GM19099 (cell line): Measurements from ENCODE around the gene USP10.

Experiments used
- POLR2A ChIP-seq: IDR thresholded peaks from 3 replicates; pipeline ENCODE4 v1.6.1; 2011; ENCODE audit warnings: low read depth; ENCODE audit not compliant: insufficient read length; ENCODE audit errors: extremely low read depth

Gene USP10

DNA sequence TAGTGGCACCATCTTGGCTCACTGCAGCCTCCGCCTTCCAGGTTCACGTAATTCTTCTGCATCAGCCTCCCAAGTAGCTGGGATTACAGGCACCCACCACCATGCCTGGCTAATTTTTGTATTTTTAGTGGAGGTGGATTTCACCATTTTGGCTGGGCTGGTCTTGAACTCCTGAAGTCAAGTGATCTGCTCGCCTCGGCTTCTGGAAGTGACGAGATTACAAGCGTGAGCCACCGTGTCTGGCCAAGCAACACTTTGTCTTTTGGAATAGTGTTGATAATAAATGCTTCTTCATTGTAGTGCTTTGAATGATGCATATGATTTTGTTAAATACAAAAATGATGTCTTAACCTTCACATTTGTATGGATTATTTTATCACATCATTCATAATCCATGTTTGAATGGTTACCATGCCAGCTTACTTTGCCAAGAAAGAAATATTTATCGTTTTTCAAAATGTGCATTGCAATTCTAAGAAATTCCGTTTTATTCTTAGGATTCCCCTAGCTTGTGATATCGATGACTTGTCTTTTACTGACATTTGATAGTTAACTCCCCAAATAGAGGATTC lies 29.1 kb downstream of the USP10 start:
- TF ChIP-seq POLR2A, result no peak

DNA sequence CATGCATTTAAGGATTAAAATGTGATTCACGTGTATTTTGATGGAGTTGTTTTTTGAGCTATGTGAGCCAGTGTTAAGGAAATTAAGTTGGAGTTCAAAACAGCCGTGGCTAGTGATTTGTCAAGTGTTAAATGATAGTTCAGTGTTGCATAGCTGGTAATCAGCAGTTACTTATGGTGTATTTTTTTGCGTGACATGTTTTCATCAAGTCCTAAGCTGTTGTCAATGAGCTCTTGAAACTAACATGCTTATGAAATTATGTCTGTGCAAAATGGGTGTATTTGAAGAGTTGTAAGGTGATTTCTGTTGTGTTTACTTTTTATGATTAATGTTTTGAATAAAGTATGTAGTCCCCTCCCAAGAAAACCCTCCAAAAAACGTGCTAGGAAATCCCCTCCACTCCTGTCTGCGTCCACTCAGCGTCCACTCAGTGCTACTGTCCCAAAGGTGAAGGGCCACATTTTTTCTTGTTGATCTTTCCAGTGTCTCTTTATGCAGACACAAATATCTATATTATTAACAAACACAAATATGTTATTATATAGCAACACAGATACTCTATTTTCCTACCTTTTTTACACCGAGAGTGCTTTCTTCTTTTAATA lies 30.0 kb downstream of the USP10 start:
- no peak for TF ChIP-seq POLR2A

DNA sequence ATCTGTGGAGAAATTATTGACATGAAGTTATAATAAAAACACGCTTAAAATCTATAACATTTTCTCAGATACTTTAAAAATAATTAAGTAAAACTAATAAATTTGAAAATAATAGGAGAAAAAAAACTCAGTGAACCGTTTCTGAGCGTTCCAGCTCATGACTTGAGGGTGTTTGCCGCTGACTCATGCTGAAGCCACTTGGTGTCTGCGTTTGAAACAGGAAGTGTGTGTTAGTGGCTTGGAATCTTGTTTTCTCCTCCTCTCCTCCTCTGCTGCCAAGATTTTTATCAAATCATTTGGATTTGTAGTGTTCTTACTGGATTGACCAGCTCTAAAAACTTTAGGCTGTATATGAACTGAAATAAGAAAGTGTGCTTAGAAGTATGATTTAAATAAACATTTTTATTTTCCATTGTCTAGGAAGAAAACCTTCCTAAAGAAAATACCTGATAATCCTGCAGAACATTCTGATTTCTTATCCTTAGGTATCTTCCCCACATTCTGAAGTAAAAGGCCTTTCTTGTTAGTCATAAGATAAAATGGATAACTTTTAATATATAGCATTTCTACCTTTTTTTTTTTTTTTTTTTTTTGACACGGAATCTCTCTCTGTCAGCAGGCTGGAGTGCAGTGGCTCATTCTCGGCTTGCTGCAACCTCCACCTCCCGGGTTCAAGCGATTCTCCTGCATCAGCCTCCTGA lies 30.8 kb downstream of the USP10 start:
- no peak for TF ChIP-seq POLR2A

DNA sequence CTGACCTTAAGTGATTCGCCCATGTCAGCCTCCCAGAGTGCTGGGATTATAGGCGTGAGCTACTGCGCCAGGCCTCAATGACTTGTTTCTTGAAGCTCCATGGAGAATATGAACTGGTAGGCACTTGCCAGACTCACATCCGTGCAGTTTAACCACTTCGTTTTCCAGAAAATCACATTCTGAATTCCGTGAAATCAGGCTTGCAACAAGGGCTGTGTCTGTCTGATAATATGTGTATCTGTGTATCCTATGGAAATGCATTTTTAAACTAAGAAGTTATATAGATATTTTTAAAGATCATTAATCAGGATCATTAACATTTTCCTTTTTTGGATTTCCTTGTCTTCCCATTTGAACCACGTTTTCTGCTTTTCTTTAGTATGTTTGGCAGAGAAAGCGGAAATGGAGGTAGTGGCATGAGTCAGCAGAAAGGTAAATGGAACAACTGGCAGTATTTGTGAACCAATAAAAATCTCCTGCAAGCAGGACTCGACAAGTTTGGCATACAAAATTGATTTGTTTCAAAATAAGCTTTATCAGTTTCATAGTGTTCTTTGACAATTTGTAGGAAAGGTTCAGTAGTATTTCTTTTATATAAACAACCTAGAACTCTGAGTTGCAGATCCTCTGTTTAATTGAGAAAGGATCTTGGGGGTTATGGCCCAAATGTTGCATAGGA lies 33.0 kb downstream of the USP10 start:
- TF ChIP-seq POLR2A, result no peak

DNA sequence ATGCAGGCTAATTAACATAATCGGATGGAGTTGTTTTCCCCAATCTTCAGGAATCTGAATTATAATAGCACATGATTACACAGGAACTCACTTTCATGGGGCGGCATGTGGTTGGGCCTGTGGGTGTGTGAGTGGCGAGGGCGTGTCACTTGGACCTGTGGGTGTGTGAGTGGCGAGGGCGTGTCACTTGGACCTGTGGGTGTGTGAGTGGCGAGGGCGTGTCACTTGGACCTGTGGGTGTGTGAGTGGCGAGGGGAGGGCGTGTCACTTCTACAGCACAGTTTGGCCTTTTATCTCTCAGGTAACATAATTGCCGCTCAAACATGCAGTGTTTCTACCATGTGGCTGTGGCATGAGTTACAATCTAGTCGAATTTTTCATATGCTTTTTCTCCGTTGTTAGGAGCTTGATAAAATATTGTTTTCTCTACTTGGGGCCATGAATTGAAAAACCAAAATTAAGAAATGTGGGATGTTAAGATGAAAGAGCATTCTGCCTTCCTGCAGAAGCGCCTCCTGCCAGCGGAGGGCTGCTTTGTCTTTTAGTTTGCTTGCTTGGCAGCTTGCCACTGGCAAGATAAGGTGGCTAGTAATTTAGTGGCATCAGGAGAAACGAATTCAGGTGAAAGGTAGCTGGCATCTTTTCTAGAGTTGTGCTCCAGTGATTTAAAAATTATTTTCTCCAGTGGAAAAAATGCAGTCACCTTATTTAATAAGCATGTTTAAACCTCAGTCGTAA lies 36.2 kb downstream of the USP10 start:
- no peak for TF ChIP-seq POLR2A

DNA sequence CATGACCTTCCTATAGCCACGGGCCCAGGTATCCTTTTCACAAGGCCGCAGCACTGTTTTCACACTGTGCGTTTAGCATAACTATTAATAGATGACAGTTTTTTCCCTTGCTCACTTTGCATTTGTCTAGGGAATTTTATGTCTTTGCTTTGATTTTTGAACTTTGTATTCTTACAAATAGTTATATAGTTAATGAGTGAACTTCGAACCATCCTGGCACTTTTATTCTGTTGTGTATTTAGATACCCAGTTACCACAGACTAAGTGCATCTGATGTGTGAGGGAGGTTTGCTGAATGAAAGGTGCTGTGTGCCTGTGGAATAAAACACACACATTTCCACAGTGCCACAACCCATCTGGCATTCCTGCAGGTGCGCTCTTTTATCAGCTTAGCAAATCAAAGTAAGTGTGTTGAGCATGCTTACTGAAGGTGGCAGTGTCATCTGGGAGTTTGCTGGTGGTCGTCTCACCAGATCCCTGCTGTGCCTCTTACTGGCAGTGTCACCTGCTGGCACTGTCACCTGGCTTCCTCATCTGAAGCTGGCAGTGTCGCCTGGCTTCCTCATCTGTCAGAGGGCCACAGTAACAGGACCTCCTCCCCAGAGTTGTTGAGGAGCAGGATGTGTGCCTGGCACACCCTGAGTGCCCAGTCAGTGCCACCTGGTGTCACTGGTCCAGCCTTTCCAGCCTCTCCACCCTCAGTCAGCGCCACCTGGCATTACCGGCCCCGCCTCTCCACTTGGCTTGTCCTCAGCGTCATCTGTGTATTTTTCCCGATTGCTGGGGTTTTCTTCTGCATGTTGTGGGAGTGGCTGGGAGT lies 37.6 kb downstream of the USP10 start:
- TF ChIP-seq POLR2A, result no peak

DNA sequence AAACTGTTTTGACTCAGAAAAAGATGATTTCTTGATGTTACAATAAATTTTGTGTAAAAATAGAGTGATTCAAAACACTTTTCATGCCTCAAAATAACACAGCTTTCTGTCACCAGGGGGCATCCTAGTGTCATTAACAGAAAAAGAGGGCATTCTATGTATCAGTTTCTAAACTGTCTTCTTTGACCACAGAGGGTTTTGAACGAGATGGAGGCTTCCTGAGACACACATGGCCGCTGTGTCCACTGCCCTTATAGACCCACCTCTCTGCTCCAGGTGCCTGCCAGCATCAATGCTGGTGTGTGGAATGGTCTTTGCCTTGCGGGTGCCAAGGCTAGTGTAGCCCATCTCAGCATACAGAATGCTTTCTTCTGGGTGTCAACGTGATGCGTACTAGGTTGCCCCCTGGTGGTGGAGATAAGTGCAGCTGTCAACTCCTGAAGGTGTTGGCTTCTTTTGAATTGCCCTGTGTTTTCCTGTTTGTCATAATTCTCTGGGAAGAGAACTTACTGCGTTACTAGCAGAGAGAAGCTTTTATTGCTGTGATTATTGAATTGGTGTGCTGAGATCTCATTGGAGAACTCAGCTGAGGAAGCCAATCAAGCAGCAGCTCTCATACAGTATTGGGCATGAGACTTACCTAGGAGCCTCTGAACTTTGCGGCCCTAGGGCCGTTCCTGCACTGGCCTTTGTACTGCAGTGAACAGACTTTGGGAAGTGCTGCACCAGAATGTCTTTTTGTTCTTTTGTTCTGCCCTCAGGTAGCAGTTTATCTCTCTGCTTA lies 38.6 kb downstream of the USP10 start:
- TF ChIP-seq POLR2A, result no peak

DNA sequence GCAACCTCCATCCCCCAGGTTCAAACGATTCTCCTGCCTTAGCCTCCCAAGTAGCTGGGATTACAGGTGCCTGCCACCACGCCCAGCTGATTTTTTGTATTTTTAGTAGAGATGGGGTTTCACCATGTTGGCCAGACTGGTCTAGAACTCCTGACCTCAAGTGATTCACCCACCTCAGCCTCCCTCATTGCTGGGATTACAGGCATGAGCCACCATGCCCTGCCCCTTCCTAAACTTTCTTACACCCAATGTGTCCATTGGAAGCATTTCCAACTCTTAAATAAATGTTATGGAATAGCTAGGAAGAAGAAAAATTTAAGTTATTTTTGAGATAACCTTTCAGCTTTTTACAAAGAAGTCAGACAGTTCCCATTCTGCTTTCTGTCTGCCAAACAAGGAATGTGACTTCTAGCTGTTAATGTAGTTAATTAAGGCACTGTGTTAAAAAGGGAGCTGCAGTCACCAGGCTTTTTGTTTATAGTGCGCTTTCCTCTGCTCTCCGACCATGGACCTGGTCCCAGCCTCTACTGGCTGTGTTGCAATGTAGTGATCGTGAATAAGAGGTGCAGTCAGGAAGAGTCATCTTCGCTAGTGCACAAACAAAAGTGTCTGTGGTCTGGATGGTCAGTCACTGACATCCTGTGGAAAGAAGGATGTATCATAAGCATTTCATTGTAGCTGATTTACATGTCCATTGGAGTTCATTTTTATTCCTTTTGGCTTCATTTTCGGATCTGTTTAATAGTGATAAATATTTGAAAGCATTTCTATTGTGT lies 39.7 kb downstream of the USP10 start:
- no peak for TF ChIP-seq POLR2A

DNA sequence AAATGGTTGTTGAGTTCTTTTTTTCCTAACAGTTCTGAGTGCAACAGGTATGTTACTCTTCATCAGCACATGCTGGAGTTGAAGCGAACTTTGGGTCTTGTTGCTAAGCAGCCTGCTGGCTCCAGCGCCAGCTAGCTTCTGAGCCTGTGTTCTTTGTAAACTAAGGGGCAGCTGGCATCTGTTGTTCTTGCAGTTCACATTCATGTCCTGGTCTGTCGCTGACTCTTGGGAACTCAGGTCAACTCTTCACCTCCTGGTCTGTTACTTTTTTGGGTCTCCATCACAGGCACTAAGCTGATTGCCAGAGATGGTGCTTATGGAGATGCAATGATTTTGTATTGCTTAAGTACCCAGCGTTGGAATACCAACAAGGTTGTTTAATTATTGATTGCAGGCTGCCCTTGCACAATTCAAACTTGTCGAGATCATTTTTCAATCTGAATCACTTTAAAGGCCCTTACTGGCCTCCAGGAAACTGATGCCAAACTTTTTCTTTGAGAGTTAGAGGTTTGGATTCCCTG lies 40.9 kb downstream of the USP10 start:
- TF ChIP-seq POLR2A, result no peak

DNA sequence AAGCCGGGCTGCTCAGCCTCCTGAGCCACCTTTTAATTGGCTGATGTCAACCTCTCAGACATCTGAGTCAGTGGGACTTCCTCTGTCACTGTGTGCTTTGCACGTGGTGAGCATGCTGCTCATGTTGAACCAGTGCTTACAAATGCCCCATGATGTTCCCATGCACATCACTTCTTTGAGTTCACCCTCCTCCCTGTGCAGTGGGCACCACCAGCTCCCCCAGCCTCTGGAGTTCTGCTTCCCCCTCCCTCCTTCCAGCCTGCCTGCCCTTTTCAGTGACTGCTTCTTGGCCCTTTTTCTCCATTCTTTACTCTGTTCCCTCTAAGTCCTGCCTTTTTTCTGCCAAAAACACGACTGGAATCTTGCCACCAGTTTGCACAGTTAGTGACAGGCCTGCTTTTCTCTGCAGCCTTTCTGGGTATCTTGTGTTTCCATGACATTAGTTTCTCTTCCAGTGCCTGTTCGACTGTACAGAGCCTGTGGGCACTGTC lies 41.6 kb downstream of the USP10 start:
- TF ChIP-seq POLR2A, result no peak

DNA sequence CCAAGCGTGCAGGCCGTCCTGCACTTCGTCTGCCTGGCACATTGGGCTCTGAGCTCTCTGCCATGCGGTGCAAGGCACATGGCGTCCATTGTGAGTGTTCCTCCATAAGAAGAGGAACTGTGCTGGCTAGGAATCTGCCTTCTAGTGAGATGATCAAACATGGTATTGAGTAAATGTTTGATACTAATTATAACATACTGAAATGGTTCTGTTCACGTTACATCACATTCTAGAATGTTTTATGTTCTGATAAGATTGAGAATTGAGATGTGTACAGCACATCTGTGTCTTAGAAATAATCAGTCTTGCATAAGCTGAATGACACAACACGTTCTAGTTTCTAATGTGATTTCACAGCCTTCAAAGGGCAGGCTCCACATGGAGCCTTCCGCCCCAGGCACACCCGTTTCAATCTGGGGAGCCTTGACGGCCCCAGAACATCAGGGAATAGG lies 42.9 kb downstream of the USP10 start:
- TF ChIP-seq POLR2A, result no peak

DNA sequence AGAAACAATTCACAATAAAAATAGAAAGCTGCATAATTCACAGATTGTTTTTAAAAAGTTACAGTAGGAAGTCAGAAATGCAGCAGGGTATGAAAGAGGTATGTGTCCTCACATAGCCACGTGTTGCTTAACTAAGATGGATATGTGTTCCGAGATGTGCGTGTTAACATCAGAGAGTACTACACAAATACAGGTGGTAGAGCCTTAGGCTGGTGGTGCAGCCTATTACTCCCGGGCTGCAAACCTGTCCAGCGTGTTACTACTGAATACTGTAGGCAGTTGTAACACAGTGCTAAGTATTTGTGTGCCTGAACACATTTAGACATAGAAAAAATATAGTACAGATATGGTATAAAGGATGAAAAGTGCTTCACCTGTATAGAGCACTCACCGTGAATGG lies 46.4 kb downstream of the USP10 start:
- TF ChIP-seq POLR2A, result no peak
